ENCODE results near the gene MPP4.

DNA sequence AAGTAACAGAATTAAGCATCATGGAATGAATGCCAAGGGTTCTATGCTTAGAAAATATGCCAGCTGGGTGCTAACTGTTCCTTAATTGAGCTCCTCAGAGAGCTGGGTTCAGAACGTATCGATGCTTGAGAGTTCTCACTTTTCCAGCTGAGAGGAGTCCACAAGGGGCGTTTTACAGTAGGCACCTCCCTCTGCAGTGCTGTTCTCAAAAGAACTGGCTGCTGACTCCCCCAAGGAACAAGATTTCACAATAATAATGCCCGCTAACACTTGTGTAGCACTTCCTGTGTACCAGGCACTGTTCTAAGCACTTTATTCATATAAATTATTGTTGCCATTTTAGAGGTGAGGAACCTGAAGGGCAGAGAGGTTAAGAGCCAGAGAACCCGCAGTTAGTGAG lies 37.1 kb downstream of the MPP4 start:
- TF ChIP-seq CHD2 (IDR thresholded peaks at IDR 0.05; ENCODE audit: low read depth, low read length) (no peak), MEF2D (CRISPR knock-in tag; IDR thresholded peaks at IDR 0.05) (no peak), ZBTB7A (CRISPR knock-in tag; IDR thresholded peaks at IDR 0.05) (no peak)
- TF ChIP-seq, protein P1, sequence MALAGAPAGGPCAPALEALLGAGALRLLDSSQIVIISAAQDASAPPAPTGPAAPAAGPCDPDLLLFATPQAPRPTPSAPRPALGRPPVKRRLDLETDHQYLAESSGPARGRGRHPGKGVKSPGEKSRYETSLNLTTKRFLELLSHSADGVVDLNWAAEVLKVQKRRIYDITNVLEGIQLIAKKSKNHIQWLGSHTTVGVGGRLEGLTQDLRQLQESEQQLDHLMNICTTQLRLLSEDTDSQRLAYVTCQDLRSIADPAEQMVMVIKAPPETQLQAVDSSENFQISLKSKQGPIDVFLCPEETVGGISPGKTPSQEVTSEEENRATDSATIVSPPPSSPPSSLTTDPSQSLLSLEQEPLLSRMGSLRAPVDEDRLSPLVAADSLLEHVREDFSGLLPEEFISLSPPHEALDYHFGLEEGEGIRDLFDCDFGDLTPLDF (CRISPR knock-in tag; IDR thresholded peaks at IDR 0.05) = no peak
- TF ChIP-seq, protein P2, sequence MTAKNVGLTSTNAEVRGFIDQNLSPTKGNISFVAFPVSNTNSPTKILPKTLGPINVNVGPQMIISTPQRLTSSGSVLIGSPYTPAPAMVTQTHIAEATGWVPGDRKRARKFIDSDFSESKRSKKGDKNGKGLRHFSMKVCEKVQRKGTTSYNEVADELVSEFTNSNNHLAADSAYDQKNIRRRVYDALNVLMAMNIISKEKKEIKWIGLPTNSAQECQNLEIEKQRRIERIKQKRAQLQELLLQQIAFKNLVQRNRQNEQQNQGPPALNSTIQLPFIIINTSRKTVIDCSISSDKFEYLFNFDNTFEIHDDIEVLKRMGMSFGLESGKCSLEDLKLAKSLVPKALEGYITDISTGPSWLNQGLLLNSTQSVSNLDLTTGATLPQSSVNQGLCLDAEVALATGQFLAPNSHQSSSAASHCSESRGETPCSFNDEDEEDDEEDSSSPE (CRISPR knock-in tag; IDR thresholded peaks at IDR 0.05) = no peak
- TF ChIP-seq, protein P3, sequence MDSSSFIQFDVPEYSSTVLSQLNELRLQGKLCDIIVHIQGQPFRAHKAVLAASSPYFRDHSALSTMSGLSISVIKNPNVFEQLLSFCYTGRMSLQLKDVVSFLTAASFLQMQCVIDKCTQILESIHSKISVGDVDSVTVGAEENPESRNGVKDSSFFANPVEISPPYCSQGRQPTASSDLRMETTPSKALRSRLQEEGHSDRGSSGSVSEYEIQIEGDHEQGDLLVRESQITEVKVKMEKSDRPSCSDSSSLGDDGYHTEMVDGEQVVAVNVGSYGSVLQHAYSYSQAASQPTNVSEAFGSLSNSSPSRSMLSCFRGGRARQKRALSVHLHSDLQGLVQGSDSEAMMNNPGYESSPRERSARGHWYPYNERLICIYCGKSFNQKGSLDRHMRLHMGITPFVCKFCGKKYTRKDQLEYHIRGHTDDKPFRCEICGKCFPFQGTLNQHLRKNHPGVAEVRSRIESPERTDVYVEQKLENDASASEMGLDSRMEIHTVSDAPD (CRISPR knock-in tag; IDR thresholded peaks at IDR 0.05) = no peak
- TF ChIP-seq, protein P4, sequence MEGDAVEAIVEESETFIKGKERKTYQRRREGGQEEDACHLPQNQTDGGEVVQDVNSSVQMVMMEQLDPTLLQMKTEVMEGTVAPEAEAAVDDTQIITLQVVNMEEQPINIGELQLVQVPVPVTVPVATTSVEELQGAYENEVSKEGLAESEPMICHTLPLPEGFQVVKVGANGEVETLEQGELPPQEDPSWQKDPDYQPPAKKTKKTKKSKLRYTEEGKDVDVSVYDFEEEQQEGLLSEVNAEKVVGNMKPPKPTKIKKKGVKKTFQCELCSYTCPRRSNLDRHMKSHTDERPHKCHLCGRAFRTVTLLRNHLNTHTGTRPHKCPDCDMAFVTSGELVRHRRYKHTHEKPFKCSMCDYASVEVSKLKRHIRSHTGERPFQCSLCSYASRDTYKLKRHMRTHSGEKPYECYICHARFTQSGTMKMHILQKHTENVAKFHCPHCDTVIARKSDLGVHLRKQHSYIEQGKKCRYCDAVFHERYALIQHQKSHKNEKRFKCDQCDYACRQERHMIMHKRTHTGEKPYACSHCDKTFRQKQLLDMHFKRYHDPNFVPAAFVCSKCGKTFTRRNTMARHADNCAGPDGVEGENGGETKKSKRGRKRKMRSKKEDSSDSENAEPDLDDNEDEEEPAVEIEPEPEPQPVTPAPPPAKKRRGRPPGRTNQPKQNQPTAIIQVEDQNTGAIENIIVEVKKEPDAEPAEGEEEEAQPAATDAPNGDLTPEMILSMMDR (CRISPR knock-in tag; IDR thresholded peaks at IDR 0.05) = no peak
